Left ventricle myocardium inferior (tissue), 1 donor: ENCODE results near the gene CTSW. TPM values are rescaled to one million over a fixed set of nuclear protein-coding genes. Genes with fewer than 3 reads are reported as not detected.

ENCODE experiments used
- DNase-seq: peaks from one replicate; pipeline ENCODE4 v3.0.0-alpha.2; 2020
- H3K27ac ChIP-seq: fragments of 200-600 bp; replicated peaks from 2 replicates; pipeline ENCODE4 v1.8.0; 2021
- H3K27me3 ChIP-seq: fragments of 200-600 bp; 2 replicates; pipeline ENCODE4 v1.8.0; 2021; ENCODE audit warnings: low read depth
- H3K36me3 ChIP-seq: fragments of 200-600 bp; 2 replicates; pipeline ENCODE4 v1.8.0; 2021
- H3K4me1 ChIP-seq: fragments of 200-600 bp; 2 replicates; pipeline ENCODE4 v1.8.0; 2021
- H3K4me3 ChIP-seq: fragments of 200-600 bp; 2 replicates; pipeline ENCODE4 v1.8.0; 2021; ENCODE audit warnings: mild to moderate bottlenecking, moderate library complexity
- H3K9me3 ChIP-seq: fragments of 200-600 bp; replicated peaks from 2 replicates; pipeline ENCODE4 v1.8.0; 2021
- intact Hi-C: fragments of 100-400 bp; cut with micrococcal nuclease; formaldehyde crosslinking; loops from one replicate; pipeline ENCODE4 v1.11.0; 2022
- total RNA-seq: library from RNA; stranded (reverse); fragmentation: NEBNext Ultra II Directional; extraction: Animal tissue kit (Norgen Biotek cat#: 25700); gene quantifications from one replicate; pipeline ENCODE4 v1.2.1, GENCODE V29; 2021
- TF ChIP-seq, protein P1 (sequence below): fragments of 200-600 bp; IDR thresholded peaks from 2 replicates; pipeline ENCODE4 v1.8.0; 2021; ENCODE audit warnings: antibody characterized with exemption, mild to moderate bottlenecking, borderline replicate concordance
- donor health status: DM: no; HTN: yes; CAD: no; lungs with severe emphysema.

Gene CTSW
- total RNA-seq, 1 donor from 2014 or later, result 0.49 TPM

DNA sequence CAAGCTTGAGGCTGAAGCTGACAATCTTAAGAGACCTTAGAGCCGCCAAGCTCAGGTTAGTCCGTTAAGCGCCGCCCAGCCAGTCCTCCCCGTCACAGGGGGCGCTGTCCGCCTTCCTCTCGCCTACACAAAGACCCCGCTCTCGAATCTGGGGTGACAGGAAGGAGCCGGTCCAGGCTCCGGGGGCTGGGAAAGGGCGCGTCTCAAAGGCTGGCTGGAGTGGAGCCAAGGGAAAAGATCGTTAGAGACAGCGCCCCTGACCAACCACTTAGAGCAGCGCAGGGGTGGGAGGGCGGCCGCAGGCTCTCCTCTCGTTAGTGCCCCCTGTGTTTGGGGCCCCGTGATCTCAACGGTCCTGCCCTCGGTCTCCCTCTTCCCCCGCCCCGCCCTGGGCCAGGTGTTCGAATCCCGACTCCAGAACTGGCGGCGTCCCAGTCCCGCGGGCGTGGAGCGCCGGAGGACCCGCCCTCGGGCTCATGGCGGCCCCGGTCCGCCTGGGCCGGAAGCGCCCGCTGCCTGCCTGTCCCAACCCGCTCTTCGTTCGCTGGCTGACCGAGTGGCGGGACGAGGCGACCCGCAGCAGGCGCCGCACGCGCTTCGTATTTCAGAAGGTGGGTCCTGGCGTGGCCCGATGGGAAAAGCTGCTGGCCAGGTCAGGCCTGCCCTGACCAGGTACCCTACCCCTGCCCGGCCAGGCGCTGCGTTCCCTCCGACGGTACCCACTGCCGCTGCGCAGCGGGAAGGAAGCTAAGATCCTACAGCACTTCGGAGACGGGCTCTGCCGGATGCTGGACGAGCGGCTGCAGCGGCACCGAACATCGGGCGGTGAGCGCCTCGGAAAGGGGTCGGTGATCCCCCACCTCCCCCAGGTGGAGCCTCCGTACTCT is 19.1 kb upstream of the CTSW start, which contains the start of gene MUS81:
TSS of gene MUS81 (plus strand) at position 156 of the 887 bp plus-strand sequence. CDS start at position 477, 321 bp downstream.
- DNase-seq, result peak; percentile 97
- peak within 1 kb of the TSS; percentile 97 for H3K27ac ChIP-seq
- H3K36me3 ChIP-seq, result peaks cover 51% of the 10 kb centered on the region
- intact Hi-C loops, result no loop called here
- TF ChIP-seq, protein P1, sequence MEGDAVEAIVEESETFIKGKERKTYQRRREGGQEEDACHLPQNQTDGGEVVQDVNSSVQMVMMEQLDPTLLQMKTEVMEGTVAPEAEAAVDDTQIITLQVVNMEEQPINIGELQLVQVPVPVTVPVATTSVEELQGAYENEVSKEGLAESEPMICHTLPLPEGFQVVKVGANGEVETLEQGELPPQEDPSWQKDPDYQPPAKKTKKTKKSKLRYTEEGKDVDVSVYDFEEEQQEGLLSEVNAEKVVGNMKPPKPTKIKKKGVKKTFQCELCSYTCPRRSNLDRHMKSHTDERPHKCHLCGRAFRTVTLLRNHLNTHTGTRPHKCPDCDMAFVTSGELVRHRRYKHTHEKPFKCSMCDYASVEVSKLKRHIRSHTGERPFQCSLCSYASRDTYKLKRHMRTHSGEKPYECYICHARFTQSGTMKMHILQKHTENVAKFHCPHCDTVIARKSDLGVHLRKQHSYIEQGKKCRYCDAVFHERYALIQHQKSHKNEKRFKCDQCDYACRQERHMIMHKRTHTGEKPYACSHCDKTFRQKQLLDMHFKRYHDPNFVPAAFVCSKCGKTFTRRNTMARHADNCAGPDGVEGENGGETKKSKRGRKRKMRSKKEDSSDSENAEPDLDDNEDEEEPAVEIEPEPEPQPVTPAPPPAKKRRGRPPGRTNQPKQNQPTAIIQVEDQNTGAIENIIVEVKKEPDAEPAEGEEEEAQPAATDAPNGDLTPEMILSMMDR, result peak; percentile 86
- H3K9me3 ChIP-seq, result no peaks in the 10 kb centered on the region
- H3K4me1 ChIP-seq, result peaks cover 78% of the 10 kb centered on the region
- peak within 1 kb of the TSS; percentile 80 for H3K4me3 ChIP-seq
- H3K27me3 ChIP-seq, result no peaks in the 10 kb centered on the region

DNA sequence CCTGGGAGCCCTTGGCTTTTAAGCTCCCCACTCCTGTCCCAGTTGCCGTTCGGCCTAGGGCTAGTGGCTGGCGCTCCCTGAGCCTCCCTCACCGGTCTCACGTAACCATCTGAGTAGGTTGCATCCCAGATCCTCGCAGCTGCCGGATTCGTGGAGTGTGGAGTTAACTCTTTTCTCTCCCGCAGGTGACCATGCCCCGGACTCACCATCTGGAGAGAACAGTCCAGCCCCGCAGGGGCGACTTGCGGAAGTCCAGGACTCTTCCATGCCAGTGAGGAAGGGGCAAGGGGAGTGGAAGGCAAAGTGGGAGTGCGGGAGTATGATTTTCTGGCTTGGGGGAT is 18.5 kb upstream of the CTSW start:
- Histone ChIP-seq H3K4me3 (peak overlapping the region; percentile 80), H3K27ac (peak overlapping the region; percentile 97), H3K27me3 (no peaks in the 10 kb centered on the region), H3K36me3 (peaks cover 51% of the 10 kb centered on the region), H3K4me1 (peaks cover 72% of the 10 kb centered on the region), H3K9me3 (no peaks in the 10 kb centered on the region)
- intact Hi-C loops, result no loop called here
- TF ChIP-seq, protein P1, result no peak
- no peak for DNase-seq

- H3K27me3 ChIP-seq, result no peaks in the 10 kb centered on the region
- peaks cover 67% of the 10 kb centered on the region for H3K4me1 ChIP-seq
- intact Hi-C loops, result no loop called here
- H3K4me3 ChIP-seq, result peak overlapping the region; percentile 80
- TF ChIP-seq, protein P1, result no peak
- H3K9me3 ChIP-seq, result no peaks in the 10 kb centered on the region
- H3K36me3 ChIP-seq, result peaks cover 54% of the 10 kb centered on the region
- H3K27ac ChIP-seq, result peak overlapping the region; percentile 97
- DNase-seq, result no peak
These were observed 18.0 kb upstream of the CTSW start for GRCh38 chr11:65861533-65862183.

DNA sequence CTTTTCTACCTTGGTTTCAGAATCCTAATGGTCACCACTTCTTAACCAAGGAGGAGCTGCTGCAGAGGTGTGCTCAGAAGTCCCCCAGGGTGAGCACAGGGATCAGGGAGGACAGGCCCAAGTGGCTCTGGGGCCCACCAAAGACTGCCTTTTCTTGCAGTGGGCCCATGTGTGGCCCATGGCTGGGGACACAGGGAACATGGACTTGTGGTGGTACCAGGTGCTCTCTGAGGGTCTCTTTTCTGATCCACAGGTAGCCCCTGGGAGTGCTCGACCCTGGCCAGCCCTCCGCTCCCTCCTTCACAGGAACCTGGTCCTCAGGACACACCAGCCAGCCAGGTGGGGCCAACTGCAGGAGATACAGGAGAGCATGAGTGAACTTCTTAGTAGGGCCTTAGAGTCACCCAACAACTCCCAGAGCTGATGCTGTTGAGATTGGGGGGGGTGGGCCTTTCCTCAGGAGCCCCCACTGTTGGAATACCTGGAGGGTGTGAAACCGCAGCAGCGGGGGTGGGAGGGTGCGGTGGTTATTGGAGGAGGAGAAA is 17.4 kb upstream of the CTSW start:
- TF ChIP-seq, protein P1, result no peak
- DNase-seq, result no peak
- Histone ChIP-seq H3K27me3 (no peaks in the 10 kb centered on the region), H3K4me1 (peaks cover 62% of the 10 kb centered on the region), H3K4me3 (peak overlapping the region; percentile 80), H3K9me3 (no peaks in the 10 kb centered on the region), H3K36me3 (peaks cover 60% of the 10 kb centered on the region), H3K27ac (peak overlapping the region; percentile 97)
- intact Hi-C loops, result no loop called here

GRCh38 chr11:65862941-65863888 is 16.4 kb upstream of the CTSW start:
- Histone ChIP-seq H3K27me3 (no peaks in the 10 kb centered on the region), H3K36me3 (peaks cover 69% of the 10 kb centered on the region), H3K4me3 (no peak overlapping the region), H3K4me1 (peaks cover 63% of the 10 kb centered on the region), H3K27ac (no peak overlapping the region), H3K9me3 (no peaks in the 10 kb centered on the region)
- TF ChIP-seq, protein P1, result no peak
- no peak for DNase-seq
- intact Hi-C loops, result no loop called here
